HEK293 (cell line): ENCODE measurements around the gene ING5.
A peak's percentile ranks its signal among the peaks of the same experiment; 100 is the strongest.

Experiments
- CTCF ChIA-PET: fragments of 350-600 bp; formaldehyde crosslinking; extraction: SDS; loops from one replicate; lab custom pipeline; 2021; ENCODE audit warnings: antibody characterized with exemption; lab: Yijun Ruan, JAX
- POLR2A ChIA-PET: fragments of 300-600 bp; formaldehyde crosslinking; extraction: SDS; loops from one replicate; lab custom pipeline; 2020; ENCODE audit warnings: antibody characterized with exemption, inconsistent platforms; lab: Yijun Ruan, JAX
- H3K27ac ChIP-seq: fragments of 200-500 bp; sonication (Bioruptor generic); 2 replicates; pipeline ENCODE4 v1.5.1; 2014; ENCODE audit warnings: low read depth, low read length, control low read depth, inconsistent platforms; ENCODE audit errors: extremely low read depth
- H3K36me3 ChIP-seq, 2 experiments: fragments of 200-500 bp in 1 of 2; sonication (Bioruptor generic) in 1 of 2; 1 replicate in 1 of 2; 2 replicates in 1 of 2; pipeline ENCODE4 v1.5.1; 2014 to 2017; ENCODE audit warnings: inconsistent platforms in 2 of 2, low read length in 2 of 2; ENCODE audit not compliant: control insufficient read depth in 2 of 2, insufficient read depth in 1 of 2
- H3K4me1 ChIP-seq: fragments of 200-500 bp; sonication (Bioruptor generic); 2 replicates; pipeline ENCODE4 v1.5.1; 2014; ENCODE audit warnings: mild to moderate bottlenecking, low read length, inconsistent platforms; ENCODE audit not compliant: control insufficient read depth, insufficient read depth
- H3K4me3 ChIP-seq: 2 replicates; pipeline ENCODE4 v1.5.1; 2011; ENCODE audit warnings: low read depth, mild to moderate bottlenecking, control low read depth, low read length, moderate library complexity
- H3K9me3 ChIP-seq: fragments of 200-500 bp; sonication (Bioruptor generic); 2 replicates; pipeline ENCODE4 v1.5.1; 2014; ENCODE audit warnings: low read depth, low read length, inconsistent platforms; ENCODE audit not compliant: control insufficient read depth, insufficient read depth
- BCL11B ChIP-seq: fragments of 450-650 bp; formaldehyde crosslinking; IDR thresholded peaks from 2 replicates; pipeline ENCODE4 v1.5.1; 2016; ENCODE audit warnings: low read depth, missing biosample characterization, missing genetic modification characterization
- EGR2 ChIP-seq: fragments of 450-650 bp; formaldehyde crosslinking; IDR thresholded peaks from 2 replicates; pipeline ENCODE4 v1.5.1; 2016; ENCODE audit warnings: low read depth, missing biosample characterization, missing genetic modification characterization
- GLIS1 ChIP-seq: fragments of 450-650 bp; formaldehyde crosslinking; IDR thresholded peaks from 2 replicates; pipeline ENCODE4 v1.5.1; 2016; ENCODE audit warnings: missing biosample characterization, missing genetic modification characterization
- GLIS2 ChIP-seq: fragments of 450-650 bp; formaldehyde crosslinking; IDR thresholded peaks from 2 replicates; pipeline ENCODE4 v1.5.1; 2016; ENCODE audit warnings: missing biosample characterization, missing genetic modification characterization
- HIC1 ChIP-seq: fragments of 450-650 bp; formaldehyde crosslinking; IDR thresholded peaks from 2 replicates; pipeline ENCODE4 v1.5.1; 2016; ENCODE audit warnings: missing biosample characterization, missing genetic modification characterization
- KLF9 ChIP-seq: fragments of 450-650 bp; formaldehyde crosslinking; IDR thresholded peaks from 2 replicates; pipeline ENCODE4 v1.5.1; 2016; ENCODE audit warnings: missing biosample characterization, missing genetic modification characterization, low read depth
- SCRT2 ChIP-seq: fragments of 450-650 bp; formaldehyde crosslinking; IDR thresholded peaks from 2 replicates; pipeline ENCODE4 v1.5.1; 2016; ENCODE audit warnings: missing biosample characterization, missing genetic modification characterization
- SP7 ChIP-seq: fragments of 450-650 bp; formaldehyde crosslinking; IDR thresholded peaks from 2 replicates; pipeline ENCODE4 v1.5.1; 2016; ENCODE audit warnings: missing biosample characterization, missing genetic modification characterization
- ZFHX2 ChIP-seq: fragments of 450-650 bp; formaldehyde crosslinking; conservative IDR thresholded peaks from 2 replicates; pipeline ENCODE4 v1.5.1; 2016; ENCODE audit warnings: missing biosample characterization, missing genetic modification characterization
- ZFP69B ChIP-seq: fragments of 450-650 bp; formaldehyde crosslinking; IDR thresholded peaks from 2 replicates; pipeline ENCODE4 v1.5.1; 2016; ENCODE audit warnings: missing biosample characterization, missing genetic modification characterization
- ZIC2 ChIP-seq: fragments of 450-650 bp; formaldehyde crosslinking; IDR thresholded peaks from 2 replicates; pipeline ENCODE4 v1.5.1; 2016; ENCODE audit warnings: missing biosample characterization, missing genetic modification characterization
- ZNF169 ChIP-seq: fragments of 450-650 bp; formaldehyde crosslinking; IDR thresholded peaks from 2 replicates; pipeline ENCODE4 v1.5.1; 2016; ENCODE audit warnings: missing biosample characterization, missing genetic modification characterization
- ZNF174 ChIP-seq: fragments of 450-650 bp; formaldehyde crosslinking; IDR thresholded peaks from 2 replicates; pipeline ENCODE4 v1.5.0; 2017; ENCODE audit warnings: missing biosample characterization, mild to moderate bottlenecking, missing genetic modification characterization
- ZNF19 ChIP-seq: fragments of 450-650 bp; formaldehyde crosslinking; IDR thresholded peaks from 2 replicates; pipeline ENCODE4; 2016; ENCODE audit warnings: missing biosample characterization, missing genetic modification characterization, low read depth
- ZNF223 ChIP-seq: fragments of 450-650 bp; formaldehyde crosslinking; IDR thresholded peaks from 2 replicates; pipeline ENCODE4 v1.5.1; 2016; ENCODE audit warnings: missing biosample characterization, missing genetic modification characterization
- ZNF341 ChIP-seq: fragments of 450-650 bp; formaldehyde crosslinking; IDR thresholded peaks from 2 replicates; pipeline ENCODE4; 2016; ENCODE audit warnings: low read depth, missing biosample characterization, missing genetic modification characterization
- ZNF394 ChIP-seq: fragments of 450-650 bp; formaldehyde crosslinking; IDR thresholded peaks from 2 replicates; pipeline ENCODE4 v1.5.1; 2016; ENCODE audit warnings: missing biosample characterization, missing genetic modification characterization, mild to moderate bottlenecking, moderate library complexity, borderline replicate concordance
- ZNF404 ChIP-seq: fragments of 450-650 bp; formaldehyde crosslinking; IDR thresholded peaks from 2 replicates; pipeline ENCODE4 v1.5.1; 2017; ENCODE audit warnings: missing biosample characterization, missing genetic modification characterization
- ZNF423 ChIP-seq: fragments of 450-650 bp; formaldehyde crosslinking; IDR thresholded peaks from 2 replicates; pipeline ENCODE4 v1.5.1; 2016; ENCODE audit warnings: missing biosample characterization, missing genetic modification characterization
- ZNF473 ChIP-seq: fragments of 450-650 bp; formaldehyde crosslinking; IDR thresholded peaks from 2 replicates; pipeline ENCODE4 v1.5.1; 2017; ENCODE audit warnings: missing biosample characterization, missing genetic modification characterization
- ZNF580 ChIP-seq: fragments of 450-650 bp; formaldehyde crosslinking; IDR thresholded peaks from 2 replicates; pipeline ENCODE4 v1.5.1; 2016; ENCODE audit warnings: missing biosample characterization, missing genetic modification characterization
- ZNF692 ChIP-seq: fragments of 450-650 bp; formaldehyde crosslinking; IDR thresholded peaks from 2 replicates; pipeline ENCODE4 v1.5.1; 2016; ENCODE audit warnings: missing biosample characterization, missing genetic modification characterization
- TF ChIP-seq, protein P1 (sequence below): fragments of 450-650 bp; formaldehyde crosslinking; IDR thresholded peaks from 2 replicates; pipeline ENCODE4 v1.5.1; 2016; ENCODE audit warnings: missing biosample characterization, missing genetic modification characterization
- TF ChIP-seq, protein P2 (sequence below): fragments of 450-650 bp; formaldehyde crosslinking; IDR thresholded peaks from 2 replicates; pipeline ENCODE4 v1.5.1; 2016; ENCODE audit warnings: missing biosample characterization, missing genetic modification characterization

The ING5 gene

GRCh38 chr2:241774419-241775222 lies 72.8 kb downstream of the ING5 start:
- ChIA-PET CTCF (no interaction called here), POLR2A (no interaction called here)
- Histone ChIP-seq H3K4me3 (no peak overlapping the region), H3K9me3 (no peaks in the 10 kb centered on the region), H3K36me3 (no peaks in the 10 kb centered on the region), H3K4me1 (no peaks in the 10 kb centered on the region), H3K27ac (no peak overlapping the region)
- TF ChIP-seq ZNF19 (no peak), ZNF580 (tag by site-specific recombination) (no peak), GLIS2 (peak; percentile 77), GLIS1 (peak; percentile 40), ZNF394 (peak; percentile 72), SP7 (no peak), ZNF423 (peak; percentile 81; the same call in 1 of the 2 replicates), ZIC2 (tag by site-specific recombination) (peak; percentile 94), ZFP69B (tag by site-specific recombination) (0 out of 2 replicates have a peak, but pooled peaks have one; percentile 65), ZNF404 (tag by site-specific recombination) (no peak), BCL11B (no peak), HIC1 (peak; percentile 40; the same call in 1 of the 2 replicates), ZNF341 (tag by site-specific recombination) (peak; percentile 42; the same call in 1 of the 2 replicates), SCRT2 (0 out of 2 replicates have a peak, but pooled peaks have one; percentile 40), KLF9 (tag by site-specific recombination) (peak; percentile 60), ZNF223 (tag by site-specific recombination) (peak; percentile 95), ZNF692 (tag by site-specific recombination) (0 out of 2 replicates have a peak, but pooled peaks have one; percentile 19)
- TF ChIP-seq, protein P1, sequence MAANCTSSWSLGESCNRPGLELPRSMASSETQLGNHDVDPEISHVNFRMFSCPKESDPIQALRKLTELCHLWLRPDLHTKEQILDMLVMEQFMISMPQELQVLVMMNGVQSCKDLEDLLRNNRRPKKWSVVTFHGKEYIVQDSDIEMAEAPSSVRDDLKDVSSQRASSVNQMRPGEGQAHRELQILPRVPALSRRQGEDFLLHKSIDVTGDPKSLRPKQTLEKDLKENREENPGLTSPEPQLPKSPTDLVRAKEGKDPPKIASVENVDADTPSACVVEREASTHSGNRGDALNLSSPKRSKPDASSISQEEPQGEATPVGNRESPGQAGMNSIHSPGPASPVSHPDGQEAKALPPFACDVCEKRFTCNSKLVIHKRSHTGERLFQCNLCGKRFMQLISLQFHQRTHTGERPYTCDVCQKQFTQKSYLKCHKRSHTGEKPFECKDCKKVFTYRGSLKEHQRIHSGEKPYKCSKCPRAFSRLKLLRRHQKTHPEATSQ, result no peak

DNA sequence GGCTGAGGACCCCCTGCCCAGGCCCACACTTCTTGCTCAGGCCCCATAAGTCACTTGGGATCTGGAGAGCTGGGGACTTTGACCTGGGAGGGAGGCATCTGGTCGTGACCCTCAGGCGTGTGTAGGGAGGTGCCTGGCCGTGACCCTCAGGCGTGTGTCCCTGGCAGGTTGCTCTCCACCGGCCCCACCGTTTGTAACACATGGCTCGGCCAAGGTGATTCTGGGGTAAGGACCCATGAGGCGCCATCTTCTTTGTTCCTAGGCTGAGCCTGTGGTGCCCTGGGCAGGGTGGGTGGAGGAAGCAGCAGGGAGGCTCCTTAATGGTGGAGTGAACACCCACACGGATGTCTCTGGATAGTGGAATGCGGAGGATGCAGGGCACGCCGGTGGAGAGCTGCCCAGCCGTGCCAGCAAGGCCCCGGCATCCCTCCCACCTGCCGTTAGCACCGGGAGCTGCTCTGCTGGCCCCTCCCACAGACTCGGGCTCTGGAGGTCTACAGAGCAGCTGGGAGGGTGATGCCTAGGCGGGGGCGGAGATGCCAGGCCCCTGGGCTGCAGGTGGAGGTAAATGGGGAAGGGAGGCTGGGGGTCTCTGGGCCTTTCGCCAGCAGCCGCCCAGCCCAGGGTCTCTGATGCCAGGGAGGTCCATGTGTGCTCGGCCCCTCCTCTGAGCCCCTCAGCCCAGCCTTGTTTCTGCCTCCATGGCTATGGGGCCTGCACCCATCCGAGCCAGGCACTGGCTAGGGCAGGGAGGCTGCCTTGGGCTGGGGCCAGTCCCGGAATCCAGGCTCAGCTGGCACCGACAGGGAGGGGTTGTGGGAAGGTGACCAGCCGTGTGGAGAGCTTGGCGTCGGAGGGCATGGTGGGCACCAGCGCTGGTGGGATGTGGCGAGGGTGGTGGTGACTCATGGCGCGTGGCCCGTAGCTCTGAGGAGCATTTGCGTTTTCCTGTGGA lies 73.7 kb downstream of the ING5 start:
- H3K27ac ChIP-seq, result no peak overlapping the region
- no peaks in the 10 kb centered on the region for H3K4me1 ChIP-seq
- no peaks in the 10 kb centered on the region for H3K36me3 ChIP-seq
- H3K4me3 ChIP-seq, result no peak overlapping the region
- POLR2A ChIA-PET, result interaction anchor here (0.7 kb wide), 1 partner anchor 14 kb away, joined by 3 read pairs; no protein-coding TSS in a partner anchor
- CTCF ChIA-PET, result no interaction called here
- H3K9me3 ChIP-seq, result no peaks in the 10 kb centered on the region
- TF ChIP-seq ZNF169 (tag by site-specific recombination), result no peak
- TF ChIP-seq ZIC2 (tag by site-specific recombination), result 0 out of 2 replicates have a peak, but pooled peaks have one; percentile 10
- TF ChIP-seq ZNF473, result no peak
- no peak for TF ChIP-seq ZNF174
- no peak for TF ChIP-seq ZNF580 (tag by site-specific recombination)
- TF ChIP-seq, protein P2, sequence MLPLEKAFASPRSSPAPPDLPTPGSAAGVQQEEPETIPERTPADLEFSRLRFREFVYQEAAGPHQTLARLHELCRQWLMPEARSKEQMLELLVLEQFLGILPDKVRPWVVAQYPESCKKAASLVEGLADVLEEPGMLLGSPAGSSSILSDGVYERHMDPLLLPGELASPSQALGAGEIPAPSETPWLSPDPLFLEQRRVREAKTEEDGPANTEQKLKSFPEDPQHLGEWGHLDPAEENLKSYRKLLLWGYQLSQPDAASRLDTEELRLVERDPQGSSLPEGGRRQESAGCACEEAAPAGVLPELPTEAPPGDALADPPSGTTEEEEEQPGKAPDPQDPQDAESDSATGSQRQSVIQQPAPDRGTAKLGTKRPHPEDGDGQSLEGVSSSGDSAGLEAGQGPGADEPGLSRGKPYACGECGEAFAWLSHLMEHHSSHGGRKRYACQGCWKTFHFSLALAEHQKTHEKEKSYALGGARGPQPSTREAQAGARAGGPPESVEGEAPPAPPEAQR (tag by site-specific recombination), result no peak
- TF ChIP-seq ZNF692 (tag by site-specific recombination), result no peak
- peak; percentile 82 for TF ChIP-seq ZFHX2
- TF ChIP-seq EGR2 (tag by site-specific recombination), result peak; percentile 67; the same call in 1 of the 2 replicates
